Thoracic aorta (tissue), 2 donors: Measurements from ENCODE around the gene ALPK3. TPM values are rescaled to one million over a fixed set of nuclear protein-coding genes. Genes with fewer than 3 reads are reported as not detected.

ENCODE experiments used
- ATAC-seq: fragments of 150-250 bp; one replicate; pipeline ENCODE4 v1.8.0; 2017; ENCODE audit warnings: low read depth; ENCODE audit not compliant: insufficient number of reproducible peaks, low FRiP score
- DNase-seq: peaks from one replicate; pipeline ENCODE4 v3.0.0-alpha.2; 2020; ENCODE audit warnings: low spot score
- H3K27ac ChIP-seq, 2 donors: fragments of 200-600 bp; sonication (generic); 1 replicate in 1 of 2; 2 replicates in 1 of 2; pipeline ENCODE4 v1.5.1; 2016; ENCODE audit warnings: mild to moderate bottlenecking in 2 of 2, moderate library complexity in 2 of 2
- H3K27me3 ChIP-seq: fragments of 200-600 bp; sonication (generic); replicated peaks from 2 replicates; pipeline ENCODE4 v1.6.0; 2016; ENCODE audit warnings: mild to moderate bottlenecking; ENCODE audit not compliant: insufficient read depth
- H3K36me3 ChIP-seq: fragments of 200-600 bp; sonication (generic); one replicate; pipeline ENCODE4 v1.5.1; 2016
- H3K4me1 ChIP-seq, 2 donors: fragments of 200-600 bp; sonication (generic); 1 replicate in 1 of 2; 2 replicates in 1 of 2; pipeline versions ENCODE4 v1.5.1 to v1.6.0; 2016; ENCODE audit warnings: low read depth in 2 of 2, mild to moderate bottlenecking in 1 of 2; ENCODE audit not compliant: control insufficient read depth in 1 of 2
- H3K4me3 ChIP-seq: fragments of 200-600 bp; sonication (generic); 2 replicates; pipeline ENCODE4 v1.5.1; 2016; ENCODE audit warnings: mild to moderate bottlenecking
- H3K9me3 ChIP-seq: fragments of 200-600 bp; sonication (generic); 2 replicates; pipeline ENCODE4 v1.5.1; 2016
- CTCF ChIP-seq: fragments of 200-600 bp; sonication (generic); IDR thresholded peaks from one replicate; pipeline ENCODE4 v1.5.1; 2019; ENCODE audit warnings: antibody characterized with exemption
- total RNA-seq, 2 donors: library from RNA; depleted of rRNA; stranded (reverse); fragments of >200 nt; gene quantifications; one replicate each; pipeline versions ENCODE4 v1.1.0 to v1.2.3, GENCODE V29; 2016

Gene ALPK3
- total RNA-seq, 2 donors from 2014 or later = 56.9 to 81.1 TPM

GRCh38 chr15:84835661-84836337 lies 18.6 kb downstream of the ALPK3 start:
- Histone ChIP-seq H3K4me1 (peaks cover 26 to 95% of the 10 kb centered on the region in 2 donors), H3K4me3 (no peak overlapping the region), H3K27me3 (no peaks in the 10 kb centered on the region), H3K27ac (peak overlapping the region; percentile 35 to 40), H3K9me3 (no peaks in the 10 kb centered on the region), H3K36me3 (peaks cover 19% of the 10 kb centered on the region)
- ATAC-seq (no peak), DNase-seq (no peak)
- TF ChIP-seq CTCF = no peak

- TF ChIP-seq CTCF = no peak
- no peak for DNase-seq
- no peaks in the 10 kb centered on the region for H3K27me3 ChIP-seq
- peaks cover 19% of the 10 kb centered on the region for H3K36me3 ChIP-seq
- H3K4me1 ChIP-seq = peaks cover 28 to 95% of the 10 kb centered on the region in 2 donors
- no peaks in the 10 kb centered on the region for H3K9me3 ChIP-seq
- ATAC-seq = no peak
- H3K4me3 ChIP-seq = no peak overlapping the region
- peak overlapping the region; percentile 40 to 50 for H3K27ac ChIP-seq
Measured at GRCh38 chr15:84836844-84837243, 19.7 kb downstream of the ALPK3 start.

DNA sequence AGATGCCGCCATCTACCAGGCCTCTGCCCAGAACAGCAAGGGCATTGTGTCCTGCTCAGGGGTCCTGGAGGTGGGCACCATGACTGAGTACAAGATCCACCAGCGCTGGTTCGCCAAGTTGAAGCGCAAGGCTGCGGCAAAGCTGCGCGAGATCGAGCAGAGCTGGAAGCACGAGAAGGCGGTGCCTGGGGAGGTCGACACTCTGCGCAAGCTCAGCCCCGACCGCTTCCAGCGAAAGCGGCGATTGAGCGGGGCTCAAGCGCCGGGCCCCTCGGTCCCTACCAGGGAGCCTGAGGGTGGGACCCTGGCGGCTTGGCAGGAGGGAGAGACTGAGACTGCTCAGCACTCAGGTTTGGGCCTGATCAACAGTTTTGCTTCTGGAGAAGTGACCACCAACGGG lies 22.6 kb downstream of the ALPK3 start:
- Histone ChIP-seq H3K9me3 (no peaks in the 10 kb centered on the region), H3K27me3 (no peaks in the 10 kb centered on the region), H3K4me3 (no peak overlapping the region), H3K36me3 (peaks cover 13% of the 10 kb centered on the region), H3K27ac (peak overlapping the region; percentile 97 to 99), H3K4me1 (peaks cover 24 to 88% of the 10 kb centered on the region in 2 donors)
- no peak for TF ChIP-seq CTCF
- no peak for DNase-seq
- ATAC-seq = no peak

DNA sequence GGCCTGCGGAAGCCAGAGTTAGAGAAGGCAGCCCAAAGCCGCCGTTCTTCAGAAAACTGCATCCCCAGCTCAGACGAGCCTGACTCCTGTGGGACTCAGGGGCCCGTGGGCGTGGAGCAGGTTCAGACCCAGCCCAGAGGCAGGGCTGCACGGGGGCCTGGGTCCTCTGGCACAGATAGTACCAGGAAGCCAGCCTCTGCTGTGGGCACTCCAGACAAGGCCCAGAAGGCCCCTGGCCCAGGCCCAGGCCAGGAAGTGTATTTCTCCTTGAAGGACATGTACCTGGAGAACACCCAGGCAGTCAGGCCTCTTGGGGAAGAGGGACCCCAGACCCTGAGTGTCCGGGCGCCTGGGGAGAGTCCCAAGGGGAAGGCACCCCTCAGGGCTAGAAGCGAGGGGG lies 23.1 kb downstream of the ALPK3 start:
- peaks cover 30 to 88% of the 10 kb centered on the region in 2 donors for H3K4me1 ChIP-seq
- DNase-seq (no peak), ATAC-seq (no peak)
- H3K27ac ChIP-seq = peak overlapping the region; percentile 97 to 99
- H3K27me3 ChIP-seq = no peaks in the 10 kb centered on the region
- H3K4me3 ChIP-seq = peak overlapping the region; percentile 13
- no peaks in the 10 kb centered on the region for H3K9me3 ChIP-seq
- TF ChIP-seq CTCF = no peak
- peaks cover 13% of the 10 kb centered on the region for H3K36me3 ChIP-seq

DNA sequence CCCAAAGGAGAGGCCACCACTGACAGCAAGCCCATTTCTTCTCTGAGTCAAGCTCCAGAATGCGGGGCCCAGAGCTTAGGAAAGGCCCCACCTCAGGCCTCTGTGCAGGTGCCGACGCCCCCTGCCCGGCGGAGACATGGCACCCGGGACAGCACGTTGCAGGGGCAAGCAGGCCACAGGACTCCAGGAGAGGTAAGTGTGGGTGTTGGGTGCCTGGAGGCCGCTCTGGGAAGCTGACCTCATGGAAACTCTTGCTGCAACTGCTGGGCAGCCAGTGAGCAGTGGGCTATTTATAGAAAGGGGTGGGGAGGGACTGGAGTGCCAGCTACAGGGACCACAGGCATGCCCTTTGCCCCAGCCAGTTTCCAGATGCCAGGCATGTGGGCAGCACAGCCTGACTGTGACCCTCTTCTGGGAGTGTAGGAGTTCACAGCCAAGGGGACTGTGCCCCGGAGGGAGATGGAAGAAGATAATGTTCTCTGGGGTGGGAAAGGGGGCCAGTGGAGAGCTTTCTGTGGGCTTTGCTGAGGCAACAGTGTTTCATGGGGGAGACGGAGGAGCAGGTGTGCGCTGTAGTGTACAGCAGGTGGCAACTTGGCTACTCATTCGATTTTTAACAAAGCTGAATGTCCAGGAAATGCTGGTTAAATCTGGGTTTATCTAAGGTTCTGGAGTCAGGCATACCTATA lies 23.7 kb downstream of the ALPK3 start:
- peak; percentile 58 for DNase-seq
- Histone ChIP-seq H3K36me3 (peaks cover 10% of the 10 kb centered on the region), H3K4me3 (peak overlapping the region; percentile 25), H3K27ac (peak overlapping the region; percentile 97 to 99), H3K4me1 (peaks cover 33 to 88% of the 10 kb centered on the region in 2 donors), H3K27me3 (no peaks in the 10 kb centered on the region), H3K9me3 (no peaks in the 10 kb centered on the region)
- ATAC-seq = peak; percentile 94
- TF ChIP-seq CTCF = no peak
